ENCODE results near the gene IL9. TPM values are rescaled to one million over a fixed set of nuclear protein-coding genes. Genes with fewer than 3 reads are reported as not detected.

Gene IL9
- total RNA-seq, 1 donor from 2014 or later: not detected

- Histone ChIP-seq H3K4me1 (no peaks in the 10 kb centered on the region), H3K27me3 (no peaks in the 10 kb centered on the region), H3K36me3 (no peaks in the 10 kb centered on the region), H3K27ac (no peak overlapping the region), H3K4me3 (no peak overlapping the region), H3K9me3 (no peaks in the 10 kb centered on the region)
- intact Hi-C loops (cut with DNase I): no loop called here
- TF ChIP-seq CTCF (IDR thresholded peaks at IDR 0.05): no peak
- DNase-seq (ENCODE audit: low spot score in 2 of 2): no peak
These were observed 6.0 kb upstream of the IL9 start for GRCh38 chr5:135901633-135902032.

- no peak overlapping the region for H3K27ac ChIP-seq
- H3K36me3 ChIP-seq: no peaks in the 10 kb centered on the region
- DNase-seq (ENCODE audit: low spot score in 2 of 2): no peak
- intact Hi-C loops (cut with DNase I): no loop called here
- H3K27me3 ChIP-seq: no peaks in the 10 kb centered on the region
- H3K4me3 ChIP-seq: no peak overlapping the region
- H3K4me1 ChIP-seq: no peaks in the 10 kb centered on the region
- TF ChIP-seq CTCF (IDR thresholded peaks at IDR 0.05): no peak
- no peaks in the 10 kb centered on the region for H3K9me3 ChIP-seq
These were observed 4.6 kb upstream of the IL9 start for GRCh38 chr5:135900276-135900675.

- intact Hi-C loops (cut with DNase I): no loop called here
- H3K36me3 ChIP-seq: no peaks in the 10 kb centered on the region
- H3K4me1 ChIP-seq: no peaks in the 10 kb centered on the region
- H3K4me3 ChIP-seq: no peak overlapping the region
- DNase-seq (ENCODE audit: low spot score in 2 of 2): no peak
- H3K9me3 ChIP-seq: no peaks in the 10 kb centered on the region
- H3K27ac ChIP-seq: no peak overlapping the region
- TF ChIP-seq CTCF (IDR thresholded peaks at IDR 0.05): no peak
- no peaks in the 10 kb centered on the region for H3K27me3 ChIP-seq
These were observed 3.0 kb upstream of the IL9 start for GRCh38 chr5:135898651-135899050.

- Histone ChIP-seq H3K27ac (no peak overlapping the region), H3K4me3 (no peak overlapping the region), H3K36me3 (no peaks in the 10 kb centered on the region), H3K27me3 (no peaks in the 10 kb centered on the region), H3K4me1 (no peaks in the 10 kb centered on the region), H3K9me3 (no peaks in the 10 kb centered on the region)
- intact Hi-C loops (cut with DNase I): no loop called here
- no peak for TF ChIP-seq CTCF (IDR thresholded peaks at IDR 0.05)
- no peak for DNase-seq (ENCODE audit: low spot score in 2 of 2)
These were observed 852 bp downstream of the IL9 start for GRCh38 chr5:135894789-135895188.

- DNase-seq (ENCODE audit: low spot score in 2 of 2): no peak
- no peak for TF ChIP-seq CTCF (IDR thresholded peaks at IDR 0.05)
- H3K27ac ChIP-seq: no peak overlapping the region
- H3K9me3 ChIP-seq: no peaks in the 10 kb centered on the region
- no peaks in the 10 kb centered on the region for H3K27me3 ChIP-seq
- no peaks in the 10 kb centered on the region for H3K4me1 ChIP-seq
- no peaks in the 10 kb centered on the region for H3K36me3 ChIP-seq
- intact Hi-C loops (cut with DNase I): no loop called here
- no peak overlapping the region for H3K4me3 ChIP-seq
These were observed 1.4 kb downstream of the IL9 start for GRCh38 chr5:135894276-135894675.

- intact Hi-C loops (cut with DNase I): no loop called here
- H3K9me3 ChIP-seq: no peaks in the 10 kb centered on the region
- no peak for TF ChIP-seq CTCF (IDR thresholded peaks at IDR 0.05)
- no peaks in the 10 kb centered on the region for H3K36me3 ChIP-seq
- H3K4me3 ChIP-seq: no peak overlapping the region
- no peaks in the 10 kb centered on the region for H3K27me3 ChIP-seq
- H3K4me1 ChIP-seq: no peaks in the 10 kb centered on the region
- H3K27ac ChIP-seq: no peak overlapping the region
- DNase-seq (ENCODE audit: low spot score in 2 of 2): no peak
These were observed 3.9 kb downstream of the IL9 start for GRCh38 chr5:135891791-135892190.
